ENCODE data around the gene RNF2.
"Not testable (repeated sequence)": the region's sequence is repeated elsewhere in the genome, so short reads cannot be mapped to it uniquely, and the experiment has no call there.

RNF2 gene

DNA sequence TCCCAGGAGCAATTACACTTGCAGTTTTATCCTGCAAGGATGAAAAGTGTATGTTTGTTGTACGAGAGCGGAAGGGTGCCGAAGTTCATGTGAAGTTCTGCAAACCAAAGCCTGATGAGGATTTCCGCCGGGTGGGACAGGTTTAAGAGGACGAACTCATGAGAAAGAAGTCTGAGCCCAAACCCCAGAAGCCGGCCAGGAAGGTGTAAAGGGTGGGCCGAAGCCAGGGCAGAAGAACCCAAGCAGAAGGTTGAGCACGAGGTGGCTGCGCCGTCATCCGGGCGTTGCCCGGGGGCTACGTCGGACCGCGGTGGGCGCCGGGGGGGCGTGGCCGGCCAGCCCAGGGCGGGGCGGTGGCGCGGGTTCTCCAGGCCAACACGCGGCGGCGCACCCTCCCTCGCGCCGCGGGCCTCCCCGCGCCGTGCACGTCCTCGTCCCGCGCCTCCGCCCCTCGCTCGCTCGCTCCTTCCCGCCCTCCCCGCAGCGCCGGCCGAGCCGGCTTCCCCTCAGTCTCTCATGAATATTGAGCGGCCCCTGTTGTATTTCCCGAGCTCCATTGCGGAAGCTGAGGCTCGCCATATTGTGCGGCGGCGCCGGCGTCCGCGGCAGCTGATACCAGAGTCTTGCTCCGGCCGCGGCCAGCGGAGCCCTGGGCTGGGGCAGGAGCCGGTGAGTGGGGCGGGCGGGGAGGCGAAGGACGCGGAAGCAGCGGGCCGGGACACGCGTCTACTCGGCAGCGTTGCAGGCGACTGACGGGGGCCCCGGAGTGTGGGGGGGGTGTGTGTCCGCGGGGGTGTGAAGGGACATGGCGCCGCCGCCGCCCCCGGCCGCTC, at the start of gene RNF2:
RNF2 (plus strand) TSS at position 578 of the 833 bp plus-strand sequence. CDS start 41,996 bp downstream, outside the sequence.
- DNase-seq (ENCODE audit: low read depth in 2 of 2) = peak; percentile 55 to 74

GRCh38 chr1:184999974-185000373, 45.4 kb upstream of the RNF2 start:
- not testable (repeated sequence) for DNase-seq (ENCODE audit: low read depth in 2 of 2)

DNA sequence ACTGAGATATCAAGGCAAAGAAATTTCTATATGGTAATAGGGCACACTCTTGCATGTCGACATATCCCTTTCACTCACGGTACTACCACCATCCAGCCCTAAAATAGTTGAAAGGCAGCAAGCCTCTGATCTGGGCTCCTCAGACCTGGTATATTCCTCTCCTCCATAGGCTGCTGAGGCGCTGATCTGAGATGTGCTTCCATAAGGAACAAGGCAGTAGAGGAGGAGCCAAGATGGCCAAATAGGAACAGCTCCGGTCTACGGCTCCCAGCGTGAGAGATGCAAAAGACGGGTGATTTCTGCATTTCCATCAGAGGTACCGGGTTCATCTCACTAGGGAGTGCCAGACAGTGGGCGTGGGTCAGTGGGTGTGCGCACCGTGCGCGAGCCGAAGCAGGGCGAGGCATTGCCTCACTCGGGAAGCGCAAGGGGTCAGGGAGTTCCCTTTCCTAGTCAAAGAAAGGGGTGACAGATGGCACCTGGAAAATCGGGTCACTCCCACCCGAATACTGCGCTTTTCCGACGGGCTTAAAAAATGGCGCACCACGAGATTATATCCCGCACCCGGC, 44.0 kb upstream of the RNF2 start:
- DNase-seq (ENCODE audit: low read depth in 2 of 2) = not testable (repeated sequence)

- DNase-seq (ENCODE audit: low read depth in 2 of 2) = no peak
Observed at GRCh38 chr1:185008838-185009237, 36.5 kb upstream of the RNF2 start.

GRCh38 chr1:185010361-185010760, 35.0 kb upstream of the RNF2 start:
- no peak for DNase-seq (ENCODE audit: low read depth in 2 of 2)

- no peak for DNase-seq (ENCODE audit: low read depth in 2 of 2)
Observed at GRCh38 chr1:185014941-185015340, 30.4 kb upstream of the RNF2 start.

- DNase-seq (ENCODE audit: low read depth in 2 of 2) = no peak
Observed at GRCh38 chr1:185015631-185016030, 29.7 kb upstream of the RNF2 start.

DNA sequence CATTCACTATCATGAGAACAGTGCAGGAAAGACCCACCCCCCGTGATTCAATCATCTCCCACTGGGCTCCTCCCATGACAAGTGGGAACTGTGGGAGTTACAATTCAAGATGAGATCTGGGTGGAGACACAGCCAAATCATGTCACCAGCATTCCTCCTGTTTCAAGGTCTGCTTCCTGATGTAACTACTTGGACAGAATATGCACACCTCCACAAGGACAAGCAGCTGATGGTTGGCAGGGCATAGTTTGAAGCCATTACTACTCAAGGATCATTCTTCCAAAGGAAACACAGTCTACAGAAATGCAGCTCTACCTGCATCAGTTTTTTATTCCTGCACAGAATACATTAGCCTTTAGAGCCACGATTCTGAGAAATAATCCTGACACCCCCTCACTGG, 28.5 kb upstream of the RNF2 start:
- no peak for DNase-seq (ENCODE audit: low read depth in 2 of 2)

GRCh38 chr1:185017338-185017737, 28.0 kb upstream of the RNF2 start:
- DNase-seq (ENCODE audit: low read depth in 2 of 2) = no peak

GRCh38 chr1:185017966-185018365, 27.4 kb upstream of the RNF2 start:
- no peak for DNase-seq (ENCODE audit: low read depth in 2 of 2)

DNA sequence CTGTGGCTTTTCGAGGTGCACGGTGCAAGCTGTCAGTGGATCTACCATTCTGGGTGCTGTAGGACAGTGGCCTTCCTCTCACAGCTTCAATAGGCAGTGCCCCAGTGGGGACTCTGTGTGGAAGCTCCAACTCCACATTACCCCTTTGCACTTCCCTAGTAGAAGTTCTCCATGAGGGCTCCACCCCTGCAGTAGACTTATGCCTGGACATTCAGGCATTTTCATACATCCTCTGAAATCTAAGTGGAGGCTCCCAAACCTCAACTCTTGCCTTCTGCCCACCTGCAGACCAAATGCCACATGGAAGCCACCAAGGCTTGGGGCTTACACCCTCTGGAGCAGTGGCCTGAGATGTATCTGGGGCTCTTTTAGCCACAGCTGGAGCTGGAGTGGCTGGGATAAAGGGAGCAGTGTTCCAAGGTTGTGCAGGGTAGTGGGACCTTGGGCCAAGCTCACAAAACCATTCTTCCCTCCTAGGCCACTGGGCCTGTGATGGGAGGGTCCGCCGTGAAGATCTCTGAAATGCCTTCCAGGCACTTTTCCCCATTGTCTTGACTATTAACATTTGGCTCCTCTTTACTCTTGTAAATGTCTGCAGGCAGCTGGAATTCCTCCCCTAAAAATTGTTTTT, 18.0 kb upstream of the RNF2 start:
- DNase-seq (ENCODE audit: low read depth in 2 of 2) = no peak

DNA sequence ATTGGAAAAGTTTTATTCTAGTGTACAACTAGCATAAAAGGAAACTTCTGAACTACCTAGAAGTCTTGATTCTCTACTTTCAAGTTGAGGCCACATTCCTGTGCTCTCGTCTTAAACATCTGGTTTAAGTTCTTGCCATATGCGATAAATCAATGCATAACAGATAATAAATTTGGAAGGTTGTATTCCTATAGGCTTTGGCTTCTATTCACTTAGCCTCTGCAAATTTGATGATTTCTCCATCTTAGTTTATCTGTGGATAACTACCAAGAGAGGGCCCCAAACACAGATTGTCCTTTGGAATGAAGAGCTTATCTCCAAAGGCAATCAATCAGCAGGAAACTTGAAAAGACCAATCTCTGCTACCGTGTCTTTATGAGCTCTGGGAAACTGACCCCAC, 11.7 kb upstream of the RNF2 start:
- DNase-seq (ENCODE audit: low read depth in 2 of 2) = no peak

GRCh38 chr1:185035258-185035657, 10.1 kb upstream of the RNF2 start:
- no peak for DNase-seq (ENCODE audit: low read depth in 2 of 2)

DNA sequence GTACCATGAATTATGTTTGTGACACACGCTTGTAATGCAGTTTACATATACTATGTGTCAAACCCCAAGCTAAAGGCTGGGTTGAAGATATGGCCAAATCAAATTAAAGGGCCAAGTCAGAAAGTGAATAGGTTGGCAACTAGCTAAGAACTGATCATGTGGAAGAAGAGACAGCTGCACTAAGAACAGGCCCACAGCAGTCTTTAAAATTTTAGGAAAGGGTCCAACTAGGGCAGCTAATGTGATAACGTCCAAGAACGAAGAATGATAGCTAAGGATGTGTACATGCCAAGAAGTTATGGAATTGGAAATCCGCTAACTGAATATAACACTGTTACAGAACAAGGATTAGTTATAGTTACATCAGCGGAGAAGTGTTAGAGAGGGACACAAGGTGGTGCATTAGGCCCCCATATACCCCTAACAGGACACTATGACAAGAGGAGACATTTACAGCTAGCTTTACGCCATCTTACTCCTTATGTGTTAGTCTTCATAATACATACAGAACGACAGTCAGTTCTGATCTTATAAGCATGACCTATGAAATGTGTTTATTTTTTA, 6.5 kb upstream of the RNF2 start:
- no peak for DNase-seq (ENCODE audit: low read depth in 2 of 2)

GRCh38 chr1:185039726-185040407, 5.5 kb upstream of the RNF2 start:
- no peak for DNase-seq (ENCODE audit: low read depth in 2 of 2)

GRCh38 chr1:185040408-185040735, 5.0 kb upstream of the RNF2 start:
- no peak for DNase-seq (ENCODE audit: low read depth in 2 of 2)

- no peak for DNase-seq (ENCODE audit: low read depth in 2 of 2)
Observed at GRCh38 chr1:185041742-185042141, 3.6 kb upstream of the RNF2 start.

DNA sequence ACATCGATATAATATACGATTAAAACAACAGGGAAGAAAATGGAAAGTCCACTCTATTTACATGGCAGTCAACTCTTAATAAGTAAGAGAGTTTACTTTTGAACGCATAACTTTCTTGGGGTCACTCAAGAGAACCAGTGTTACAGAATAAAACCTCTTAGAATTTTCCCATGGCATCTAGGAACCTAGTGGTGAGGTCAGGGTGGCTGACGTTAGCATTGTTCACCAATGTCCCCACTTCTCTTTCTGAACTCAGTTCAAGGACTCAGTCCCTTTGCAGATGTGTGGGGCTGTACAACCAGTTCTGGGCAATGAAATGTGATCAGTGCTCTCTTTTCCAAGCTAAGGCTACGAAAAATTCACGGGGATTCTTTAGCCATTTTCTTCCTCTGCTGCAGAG, 2.6 kb upstream of the RNF2 start:
- no peak for DNase-seq (ENCODE audit: low read depth in 2 of 2)

DNA sequence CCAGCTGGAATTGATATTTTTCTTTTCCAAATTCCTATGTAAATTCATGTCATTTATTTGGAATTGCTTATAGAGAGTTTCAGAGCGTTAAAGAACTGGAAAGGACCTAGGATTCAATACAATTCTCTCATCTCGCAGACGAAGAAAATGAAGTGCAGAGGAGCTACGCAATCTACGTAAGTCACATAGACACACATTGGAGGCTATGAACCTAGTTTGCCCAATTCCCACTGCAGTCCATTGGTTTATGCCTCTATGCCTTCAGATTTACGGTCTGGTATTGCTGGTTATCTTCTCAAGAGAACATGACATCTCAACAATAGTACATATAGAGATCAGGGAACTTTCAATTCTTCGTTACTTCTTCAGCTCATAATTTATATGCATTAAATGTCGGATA, 971 bp upstream of the RNF2 start:
- no peak for DNase-seq (ENCODE audit: low read depth in 2 of 2)

GRCh38 chr1:185045814-185046492, 595 bp downstream of the RNF2 start:
- DNase-seq (ENCODE audit: low read depth in 2 of 2) = peak; percentile 2 to 13

- no peak for DNase-seq (ENCODE audit: low read depth in 2 of 2)
Observed at GRCh38 chr1:185046668-185047067, 1.3 kb downstream of the RNF2 start.

GRCh38 chr1:185049670-185050069, 4.3 kb downstream of the RNF2 start:
- no peak for DNase-seq (ENCODE audit: low read depth in 2 of 2)

All from stimulated activated CD4-positive, alpha-beta T cell treated with anti-CD3 and anti-CD28 coated beads, Interleukin-15, amount 100 ng/mL, for 48 hours (primary cell).